ENCODE measurements around the gene LSM6.

DNA sequence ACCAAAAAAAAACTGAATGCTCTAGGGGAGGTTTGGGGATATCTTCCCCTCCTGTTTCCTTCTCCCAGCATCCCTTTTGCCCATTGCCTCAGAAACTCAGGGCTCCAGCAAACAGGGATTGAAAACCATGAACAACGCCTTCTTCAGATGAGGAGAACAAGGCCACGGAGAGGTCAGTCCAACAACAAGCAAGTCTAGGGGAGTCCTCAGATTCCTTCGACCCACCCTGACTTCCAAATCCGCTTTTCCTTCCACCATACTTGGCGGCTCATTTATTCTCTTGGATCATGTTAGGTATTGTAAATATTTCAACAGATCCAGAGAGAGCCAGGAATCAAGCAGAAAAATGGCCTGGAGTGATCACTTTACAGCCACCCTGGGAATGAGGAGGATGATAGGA is 60.7 kb downstream of the LSM6 start:
- TF ChIP-seq EZH2 (IDR thresholded peaks at IDR 0.05; ENCODE audit: borderline replicate concordance, low read length): no peak
- no peak for TF ChIP-seq CTCF (IDR thresholded peaks at IDR 0.05; ENCODE audit: low read length)
